ENCODE results near the gene DNASE2.
A peak's percentile ranks its signal among the peaks of the same experiment; 100 is the strongest.

DNASE2 gene

DNA sequence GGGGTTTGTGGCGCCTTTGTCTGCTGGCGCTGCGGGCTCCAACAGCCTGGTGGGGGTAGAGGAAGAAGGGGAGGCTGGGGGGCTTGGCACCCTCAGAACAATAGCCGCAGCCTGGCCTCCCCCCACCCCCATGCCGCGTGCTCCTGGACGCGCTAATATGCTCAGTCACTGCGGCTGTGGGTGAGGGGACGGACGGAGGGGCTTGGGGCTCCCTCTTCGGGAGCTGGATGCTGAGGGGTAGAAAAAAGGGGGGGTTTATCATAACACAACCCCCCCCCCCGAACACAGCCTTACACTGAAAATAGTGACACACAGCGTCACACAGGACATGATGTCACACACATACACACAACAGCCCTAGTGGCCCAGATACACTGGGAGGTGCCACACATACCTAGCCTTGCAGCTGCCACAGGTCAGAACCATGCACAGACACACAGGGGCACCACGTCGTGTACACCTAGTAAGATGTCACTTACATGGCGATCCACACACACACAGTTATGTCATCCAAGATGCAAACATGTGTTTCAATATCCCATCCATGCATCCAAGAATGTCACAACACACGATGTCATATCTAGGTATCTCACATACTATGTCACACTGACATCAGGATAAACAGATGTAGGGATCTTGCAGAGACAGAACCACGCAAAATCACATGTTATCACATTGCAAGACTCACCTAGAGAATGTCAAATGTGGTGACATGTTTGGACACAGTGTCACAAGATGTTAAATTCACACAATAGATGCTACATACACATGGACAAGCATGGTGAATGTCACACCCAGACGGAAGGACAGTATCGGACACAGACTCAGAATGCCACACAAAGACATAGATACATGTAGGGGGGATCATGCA, 42.1 kb downstream of the DNASE2 start:
- Histone ChIP-seq H3K27ac (no peak overlapping the region), H3K27me3 (peaks cover 100% of the 10 kb centered on the region), H3K4me3 (ENCODE audit: low read depth in 1 of 2, low read length in 1 of 2) (no peak overlapping the region), H3K9me3 (no peaks in the 10 kb centered on the region), H3K36me3 (no peaks in the 10 kb centered on the region), H3K4me1 (ENCODE audit: control insufficient read depth in 1 of 2, insufficient read depth in 1 of 2, low read depth in 1 of 2, low read length in 1 of 2) (peaks cover 6 to 14% of the 10 kb centered on the region in 2 experiments)
- TF ChIP-seq, protein P1, sequence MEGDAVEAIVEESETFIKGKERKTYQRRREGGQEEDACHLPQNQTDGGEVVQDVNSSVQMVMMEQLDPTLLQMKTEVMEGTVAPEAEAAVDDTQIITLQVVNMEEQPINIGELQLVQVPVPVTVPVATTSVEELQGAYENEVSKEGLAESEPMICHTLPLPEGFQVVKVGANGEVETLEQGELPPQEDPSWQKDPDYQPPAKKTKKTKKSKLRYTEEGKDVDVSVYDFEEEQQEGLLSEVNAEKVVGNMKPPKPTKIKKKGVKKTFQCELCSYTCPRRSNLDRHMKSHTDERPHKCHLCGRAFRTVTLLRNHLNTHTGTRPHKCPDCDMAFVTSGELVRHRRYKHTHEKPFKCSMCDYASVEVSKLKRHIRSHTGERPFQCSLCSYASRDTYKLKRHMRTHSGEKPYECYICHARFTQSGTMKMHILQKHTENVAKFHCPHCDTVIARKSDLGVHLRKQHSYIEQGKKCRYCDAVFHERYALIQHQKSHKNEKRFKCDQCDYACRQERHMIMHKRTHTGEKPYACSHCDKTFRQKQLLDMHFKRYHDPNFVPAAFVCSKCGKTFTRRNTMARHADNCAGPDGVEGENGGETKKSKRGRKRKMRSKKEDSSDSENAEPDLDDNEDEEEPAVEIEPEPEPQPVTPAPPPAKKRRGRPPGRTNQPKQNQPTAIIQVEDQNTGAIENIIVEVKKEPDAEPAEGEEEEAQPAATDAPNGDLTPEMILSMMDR (IDR thresholded peaks at IDR 0.05): no peak

DNA sequence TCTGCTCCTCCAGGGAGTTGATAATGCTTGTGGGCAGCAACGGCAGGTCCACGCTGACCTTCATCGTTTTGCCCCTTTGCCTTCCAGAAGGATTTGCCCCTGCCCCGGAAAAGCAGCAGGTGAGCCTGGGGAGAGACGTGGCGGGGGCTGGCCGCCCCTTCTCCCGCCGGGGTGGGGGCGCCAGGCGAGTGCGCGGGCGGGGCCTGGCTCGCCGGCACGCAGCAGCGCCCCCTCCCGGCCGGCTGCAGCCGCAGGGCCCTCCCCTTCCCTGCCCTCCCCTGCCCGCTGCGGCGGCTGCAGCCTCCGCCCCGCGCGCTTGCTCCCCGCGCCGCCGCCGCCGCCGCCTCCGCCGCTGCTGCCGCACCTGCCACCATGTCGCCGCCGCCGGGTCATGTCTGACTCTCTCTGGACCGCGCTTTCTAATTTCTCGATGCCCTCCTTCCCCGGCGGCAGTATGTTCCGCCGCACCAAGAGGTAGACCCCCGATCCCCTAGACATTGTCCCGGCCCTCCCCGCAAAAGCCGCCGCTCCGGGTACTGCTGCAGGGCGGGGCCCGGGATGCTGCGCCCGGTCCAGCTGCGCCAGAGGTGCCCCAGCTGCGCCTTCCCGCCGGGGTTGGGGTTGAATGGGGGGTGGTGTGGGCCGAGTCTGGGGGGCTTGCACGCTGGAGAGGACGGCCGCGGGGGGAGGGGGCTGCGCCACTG, 42.9 kb downstream of the DNASE2 start, which contains the start of gene MAST1:
TSS of gene MAST1 (plus strand) at position 334 of the 704 bp plus-strand sequence. CDS start at position 392, 58 bp downstream.
- Histone ChIP-seq H3K9me3 (no peaks in the 10 kb centered on the region), H3K4me1 (ENCODE audit: control insufficient read depth in 1 of 2, insufficient read depth in 1 of 2, low read depth in 1 of 2, low read length in 1 of 2) (peaks cover 6 to 18% of the 10 kb centered on the region in 2 experiments), H3K27ac (no peak within 1 kb of the TSS), H3K36me3 (no peaks in the 10 kb centered on the region), H3K27me3 (peaks cover 100% of the 10 kb centered on the region), H3K4me3 (ENCODE audit: low read depth in 1 of 2, low read length in 1 of 2) (no peak within 1 kb of the TSS)
- TF ChIP-seq, protein P1 (IDR thresholded peaks at IDR 0.05): peak; percentile 31

DNA sequence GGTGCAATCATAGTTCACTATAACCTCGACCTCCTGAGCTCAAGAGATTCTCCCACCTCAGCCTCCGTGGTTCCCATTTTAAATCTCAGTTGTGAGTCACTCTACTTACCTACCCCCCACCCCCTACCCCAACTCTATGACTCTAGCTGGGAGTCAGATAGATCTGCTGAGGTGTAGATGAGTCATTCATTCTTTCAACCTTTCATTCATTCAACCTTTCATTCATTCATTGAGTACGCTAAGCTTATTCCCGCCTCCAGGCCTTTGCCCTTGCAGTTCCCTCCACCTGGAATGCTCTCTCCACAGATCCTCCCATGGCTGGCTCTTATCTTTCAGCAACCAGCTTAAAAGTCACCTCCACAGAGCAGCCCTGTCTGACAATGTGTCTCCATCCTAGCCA, 44.0 kb downstream of the DNASE2 start:
- TF ChIP-seq, protein P1 (IDR thresholded peaks at IDR 0.05): no peak
- Histone ChIP-seq H3K27ac (no peak overlapping the region), H3K36me3 (no peaks in the 10 kb centered on the region), H3K27me3 (peaks cover 100% of the 10 kb centered on the region), H3K4me3 (ENCODE audit: low read depth in 1 of 2, low read length in 1 of 2) (no peak overlapping the region), H3K9me3 (no peaks in the 10 kb centered on the region), H3K4me1 (ENCODE audit: control insufficient read depth in 1 of 2, insufficient read depth in 1 of 2, low read depth in 1 of 2, low read length in 1 of 2) (peaks cover 6 to 18% of the 10 kb centered on the region in 2 experiments)

DNA sequence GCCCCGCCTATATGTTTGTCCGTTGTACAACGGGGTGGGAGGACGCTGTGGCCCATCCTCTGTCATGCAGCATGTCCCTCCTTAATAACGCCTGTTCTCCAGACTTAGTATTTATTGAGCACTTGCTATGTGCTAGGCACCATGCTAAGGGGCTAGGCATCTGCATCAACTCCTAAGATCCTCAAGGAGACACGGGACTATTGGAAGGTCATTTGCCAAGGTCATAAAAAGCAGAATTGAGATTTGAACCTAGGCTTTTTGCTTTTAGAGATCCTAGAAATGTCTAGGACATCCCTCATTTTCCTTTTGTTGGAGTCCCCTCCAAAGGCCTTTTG, 44.8 kb downstream of the DNASE2 start:
- TF ChIP-seq, protein P1 (IDR thresholded peaks at IDR 0.05): no peak
- Histone ChIP-seq H3K27me3 (peaks cover 100% of the 10 kb centered on the region), H3K4me1 (ENCODE audit: control insufficient read depth in 1 of 2, insufficient read depth in 1 of 2, low read depth in 1 of 2, low read length in 1 of 2) (peaks cover 6 to 18% of the 10 kb centered on the region in 2 experiments)

DNA sequence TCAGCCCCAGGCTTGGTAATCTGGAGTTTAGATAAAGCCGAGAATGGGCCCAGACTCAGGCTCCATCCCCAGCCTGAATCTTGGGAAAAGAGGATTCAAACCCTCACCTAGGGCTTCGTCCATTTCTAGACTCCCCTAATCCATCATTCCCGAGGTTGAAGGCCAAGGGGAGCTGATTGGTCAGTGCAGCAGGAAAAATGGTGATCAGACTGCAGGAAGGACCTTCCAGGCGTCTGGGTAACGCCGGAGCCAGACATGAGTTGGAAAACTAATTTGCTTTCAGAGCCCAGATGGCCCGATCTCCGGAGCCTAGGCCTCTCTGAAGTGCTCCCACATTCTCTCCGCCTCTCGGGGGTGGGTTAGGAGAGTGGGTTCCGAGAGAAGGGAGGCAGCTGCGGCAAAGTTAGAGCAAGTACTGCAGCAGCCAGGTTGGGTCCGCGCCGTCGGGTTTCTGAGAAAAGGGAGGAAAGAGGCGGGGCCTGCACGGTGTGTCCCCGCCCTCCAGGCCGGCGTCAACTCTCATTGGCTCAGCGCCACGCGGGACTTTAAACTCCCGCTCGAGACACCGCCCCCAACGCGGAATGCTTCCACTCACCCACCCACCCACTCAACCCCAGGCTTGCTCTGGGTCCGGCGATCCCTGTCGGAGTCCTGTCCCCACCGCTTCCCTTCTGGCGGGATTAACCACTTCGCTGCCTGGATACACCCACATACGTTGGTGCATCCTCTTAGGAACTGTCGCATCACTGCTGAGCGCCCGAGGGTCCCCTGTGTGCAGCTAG, 46.1 kb downstream of the DNASE2 start:
- no peak overlapping the region for H3K27ac ChIP-seq
- TF ChIP-seq, protein P1 (IDR thresholded peaks at IDR 0.05): no peak
- no peaks in the 10 kb centered on the region for H3K36me3 ChIP-seq
- H3K9me3 ChIP-seq: no peaks in the 10 kb centered on the region
- peaks cover 100% of the 10 kb centered on the region for H3K27me3 ChIP-seq
- H3K4me1 ChIP-seq (ENCODE audit: control insufficient read depth in 1 of 2, insufficient read depth in 1 of 2, low read depth in 1 of 2, low read length in 1 of 2): peaks cover 0 to 10% of the 10 kb centered on the region in 2 experiments
- no peak overlapping the region for H3K4me3 ChIP-seq (ENCODE audit: low read depth in 1 of 2, low read length in 1 of 2)

More for the DNA sequence above, 44.8 kb downstream of the DNASE2 start:
- no peak overlapping the region for H3K4me3 ChIP-seq (ENCODE audit: low read depth in 1 of 2, low read length in 1 of 2)
- no peaks in the 10 kb centered on the region for H3K9me3 ChIP-seq
- no peaks in the 10 kb centered on the region for H3K36me3 ChIP-seq
- no peak overlapping the region for H3K27ac ChIP-seq

Data from neutrophil (primary cell).